HL-60 (cell line): Measurements from ENCODE around the gene PCTP.

ENCODE experiments used
- CTCF ChIP-seq: IDR thresholded peaks from one replicate; pipeline ENCODE4 v1.5.1; 2011; ENCODE audit warnings: low read length, control low read depth, inconsistent platforms; ENCODE audit not compliant: insufficient read depth
- POLR2AphosphoS5 ChIP-seq: IDR thresholded peaks from 2 replicates; pipeline ENCODE4 v1.6.1; 2012; ENCODE audit warnings: low read depth
- SPI1 ChIP-seq: IDR thresholded peaks from 2 replicates; pipeline ENCODE4 v1.6.1; 2012; ENCODE audit warnings: low read depth, mild to moderate bottlenecking, borderline replicate concordance

- no peak for TF ChIP-seq CTCF
- no peak for TF ChIP-seq POLR2AphosphoS5
- TF ChIP-seq SPI1 = no peak
These were observed 20.0 kb upstream of the PCTP start for GRCh38 chr17:55730808-55731207.
